ENCODE results near the gene IQCF5. TPM values are rescaled to one million over a fixed set of nuclear protein-coding genes. Genes with fewer than 3 reads are reported as not detected.
"Not testable (repeated sequence)": the region's sequence is repeated elsewhere in the genome, so short reads cannot be mapped to it uniquely, and the experiment has no call there.

IQCF5 gene
- total RNA-seq, 2 experiments from 2014 or later = not detected

GRCh38 chr3:51860703-51861665, 14.4 kb downstream of the IQCF5 start, which contains the start of gene IQCF2:
IQCF2 (plus strand) TSS chr3:51861615; CDS start chr3:51861667, 52 bp downstream.
- peaks cover 8% of the 10 kb centered on the region for H3K4me1 ChIP-seq (ENCODE audit: insufficient read depth, low read length, poor library complexity, severe bottlenecking)
- no peak within 1 kb of the TSS for H3K4me3 ChIP-seq (ENCODE audit: low read depth, low read length, poor library complexity, severe bottlenecking)
- H3K79me2 ChIP-seq (ENCODE audit: insufficient read depth, low read depth, low read length) = no peaks in the 10 kb centered on the region
- H3K9me2 ChIP-seq (ENCODE audit: insufficient read depth, low read length) = no peaks in the 10 kb centered on the region
- no TSS peak for BruUV-seq (replicated peaks)
- H3K36me3 ChIP-seq (ENCODE audit: insufficient read depth, low read length) = no peaks in the 10 kb centered on the region
- ChIA-PET POLR2A (no interaction called here), CTCF (ENCODE audit: unreplicated experiment) (no interaction called here)
- peak within 1 kb of the TSS; percentile 10; the same call in 1 of the 2 replicates for H3K4me2 ChIP-seq (ENCODE audit: low read length)
- intact Hi-C loops (cut with micrococcal nuclease; ENCODE audit: unreplicated experiment) = no loop called here
- peak; percentile 14 for DNase-seq (ENCODE audit: low spot score)
- H2AFZ ChIP-seq (ENCODE audit: low read length) = peak within 1 kb of the TSS; percentile 68
- H3K9me3 ChIP-seq (ENCODE audit: low read length) = no peaks in the 10 kb centered on the region
- no peak within 1 kb of the TSS for H3K27ac ChIP-seq (ENCODE audit: low read depth, low read length, poor library complexity, severe bottlenecking)
- TF ChIP-seq EZH2phosphoT487 (IDR thresholded peaks at IDR 0.05; ENCODE audit: borderline replicate concordance, low read depth, low read length) = no peak
- TF ChIP-seq CTCF (conservative IDR thresholded peaks at IDR 0.05; ENCODE audit: low read length) = no peak
- H4K20me1 ChIP-seq (ENCODE audit: insufficient read depth, low read length) = no peaks in the 10 kb centered on the region

GRCh38 chr3:51855411-51855810, 20.0 kb downstream of the IQCF5 start:
- H3K9me3 ChIP-seq (ENCODE audit: low read length); H4K20me1 ChIP-seq (ENCODE audit: insufficient read depth, low read length); H3K36me3 ChIP-seq (ENCODE audit: insufficient read depth, low read length); CTCF ChIA-PET (ENCODE audit: unreplicated experiment); DNase-seq (ENCODE audit: low spot score); H3K4me3 ChIP-seq (ENCODE audit: low read depth, low read length, poor library complexity, severe bottlenecking); H3K79me2 ChIP-seq (ENCODE audit: insufficient read depth, low read depth, low read length); intact Hi-C loops (cut with micrococcal nuclease; ENCODE audit: unreplicated experiment); H3K27ac ChIP-seq (ENCODE audit: low read depth, low read length, poor library complexity, severe bottlenecking); POLR2A ChIA-PET; H3K9me2 ChIP-seq (ENCODE audit: insufficient read depth, low read length); H3K4me2 ChIP-seq (ENCODE audit: low read length); BruUV-seq (replicated peaks); H3K4me1 ChIP-seq (ENCODE audit: insufficient read depth, low read length, poor library complexity, severe bottlenecking); H2AFZ ChIP-seq (ENCODE audit: low read length): not testable (repeated sequence)

GRCh38 chr3:51845129-51845528, 30.3 kb downstream of the IQCF5 start:
- BruUV-seq (replicated peaks) = no TSS peak
- TF ChIP-seq EZH2phosphoT487 (IDR thresholded peaks at IDR 0.05; ENCODE audit: borderline replicate concordance, low read depth, low read length) = no peak
- TF ChIP-seq CTCF (conservative IDR thresholded peaks at IDR 0.05; ENCODE audit: low read length) = no peak
- H2AFZ ChIP-seq (ENCODE audit: low read length) = no peak overlapping the region
- H3K4me3 ChIP-seq (ENCODE audit: low read depth, low read length, poor library complexity, severe bottlenecking) = no peak overlapping the region
- no peaks in the 10 kb centered on the region for H3K9me3 ChIP-seq (ENCODE audit: low read length)
- no peak overlapping the region for H3K27ac ChIP-seq (ENCODE audit: low read depth, low read length, poor library complexity, severe bottlenecking)
- CTCF ChIA-PET (ENCODE audit: unreplicated experiment) = no interaction called here
- H3K79me2 ChIP-seq (ENCODE audit: insufficient read depth, low read depth, low read length) = no peaks in the 10 kb centered on the region
- H4K20me1 ChIP-seq (ENCODE audit: insufficient read depth, low read length) = no peaks in the 10 kb centered on the region
- no peaks in the 10 kb centered on the region for H3K9me2 ChIP-seq (ENCODE audit: insufficient read depth, low read length)
- no peaks in the 10 kb centered on the region for H3K4me1 ChIP-seq (ENCODE audit: insufficient read depth, low read length, poor library complexity, severe bottlenecking)
- no peak overlapping the region for H3K4me2 ChIP-seq (ENCODE audit: low read length)
- no peak for DNase-seq (ENCODE audit: low spot score)
- no peaks in the 10 kb centered on the region for H3K36me3 ChIP-seq (ENCODE audit: insufficient read depth, low read length)
- POLR2A ChIA-PET = interaction anchor here (1.8 kb wide), 1 partner anchor 22 kb away, joined by 4 read pairs; no protein-coding TSS in a partner anchor
- intact Hi-C loops (cut with micrococcal nuclease; ENCODE audit: unreplicated experiment) = no loop called here

All from OCI-LY7 (cell line).